Fibroblast of lung (primary cell): ENCODE data around the gene P2RY11.

Experiments
- EZH2 ChIP-seq: IDR thresholded peaks from 2 replicates; pipeline ENCODE4 v1.5.1; 2012; ENCODE audit warnings: low read length, control low read depth, mild to moderate bottlenecking; ENCODE audit errors: missing control alignments
- TF ChIP-seq, protein P1 (sequence below), 2 donors: IDR thresholded peaks in 1 of 2; conservative IDR thresholded peaks in 1 of 2; 1 replicate in 1 of 2; 2 replicates in 1 of 2; pipeline ENCODE4 v1.5.1; 2011 to 2012; ENCODE audit warnings: low read length in 2 of 2, control low read depth in 1 of 2, inconsistent platforms in 1 of 2, low read depth in 1 of 2, mild to moderate bottlenecking in 1 of 2

- TF ChIP-seq, protein P1, sequence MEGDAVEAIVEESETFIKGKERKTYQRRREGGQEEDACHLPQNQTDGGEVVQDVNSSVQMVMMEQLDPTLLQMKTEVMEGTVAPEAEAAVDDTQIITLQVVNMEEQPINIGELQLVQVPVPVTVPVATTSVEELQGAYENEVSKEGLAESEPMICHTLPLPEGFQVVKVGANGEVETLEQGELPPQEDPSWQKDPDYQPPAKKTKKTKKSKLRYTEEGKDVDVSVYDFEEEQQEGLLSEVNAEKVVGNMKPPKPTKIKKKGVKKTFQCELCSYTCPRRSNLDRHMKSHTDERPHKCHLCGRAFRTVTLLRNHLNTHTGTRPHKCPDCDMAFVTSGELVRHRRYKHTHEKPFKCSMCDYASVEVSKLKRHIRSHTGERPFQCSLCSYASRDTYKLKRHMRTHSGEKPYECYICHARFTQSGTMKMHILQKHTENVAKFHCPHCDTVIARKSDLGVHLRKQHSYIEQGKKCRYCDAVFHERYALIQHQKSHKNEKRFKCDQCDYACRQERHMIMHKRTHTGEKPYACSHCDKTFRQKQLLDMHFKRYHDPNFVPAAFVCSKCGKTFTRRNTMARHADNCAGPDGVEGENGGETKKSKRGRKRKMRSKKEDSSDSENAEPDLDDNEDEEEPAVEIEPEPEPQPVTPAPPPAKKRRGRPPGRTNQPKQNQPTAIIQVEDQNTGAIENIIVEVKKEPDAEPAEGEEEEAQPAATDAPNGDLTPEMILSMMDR (conservative IDR thresholded peaks at IDR 0.05 in 1 of 2, IDR thresholded peaks at IDR 0.05 in 1 of 2; ENCODE audit: low read depth in 1 of 2, low read length in 2 of 2): no peak
- TF ChIP-seq EZH2: no peak
Measured at GRCh38 chr19:10102787-10103236, 8.7 kb upstream of the P2RY11 start.
